Panc1 (cell line): ENCODE results near the gene ADCY9.
"Not testable (repeated sequence)": the region's sequence is repeated elsewhere in the genome, so short reads cannot be mapped to it uniquely, and the experiment has no call there.

Source experiments
- POLR2AphosphoS5 ChIP-seq: IDR thresholded peaks from 2 replicates; pipeline ENCODE4 v1.6.1; 2012; ENCODE audit warnings: mild to moderate bottlenecking, low read depth, low read length, moderate library complexity
- SIN3A ChIP-seq: IDR thresholded peaks from 2 replicates; pipeline ENCODE4 v1.6.1; 2012; ENCODE audit warnings: low read depth, mild to moderate bottlenecking, low read length, moderate library complexity, borderline replicate concordance; ENCODE audit not compliant: insufficient read depth
- TCF7L2 ChIP-seq: IDR thresholded peaks from 2 replicates; pipeline ENCODE4 v1.6.1; 2011; ENCODE audit warnings: mild to moderate bottlenecking, low read depth, low read length, inconsistent platforms
- TF ChIP-seq, protein P1 (sequence below): fragments of 450-650 bp; IDR thresholded peaks from 2 replicates; pipeline ENCODE4 v1.5.1; 2017; ENCODE audit warnings: mild to moderate bottlenecking
- TF ChIP-seq, protein P2 (sequence below), 2 experiments: IDR thresholded peaks; 2 replicates each; pipeline ENCODE4 v1.6.1; 2011 to 2012; ENCODE audit warnings: low read depth in 2 of 2, control low read depth in 1 of 2, low read length in 1 of 2, mild to moderate bottlenecking in 1 of 2, moderate library complexity in 1 of 2; ENCODE audit not compliant: insufficient read depth in 1 of 2

DNA sequence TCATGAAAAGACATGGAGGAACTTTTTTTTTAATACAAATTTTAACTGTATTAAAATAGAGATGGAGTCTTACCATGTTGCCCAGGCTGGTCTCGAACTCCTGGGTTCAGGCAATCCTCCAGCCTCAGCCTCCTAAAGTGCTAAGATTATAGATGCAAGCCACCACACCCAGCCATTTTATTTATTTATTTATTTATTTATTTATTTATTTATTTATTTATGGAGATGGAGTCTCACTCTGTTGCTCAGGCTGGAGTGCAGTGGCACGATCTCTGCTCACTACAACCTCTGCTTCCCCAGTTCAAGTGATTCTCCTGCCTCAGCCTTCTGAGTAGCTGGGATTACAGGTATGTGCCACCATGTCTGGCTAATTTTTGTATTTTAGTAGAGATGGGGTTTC lies 189.1 kb downstream of the ADCY9 start:
- TF ChIP-seq, protein P1, sequence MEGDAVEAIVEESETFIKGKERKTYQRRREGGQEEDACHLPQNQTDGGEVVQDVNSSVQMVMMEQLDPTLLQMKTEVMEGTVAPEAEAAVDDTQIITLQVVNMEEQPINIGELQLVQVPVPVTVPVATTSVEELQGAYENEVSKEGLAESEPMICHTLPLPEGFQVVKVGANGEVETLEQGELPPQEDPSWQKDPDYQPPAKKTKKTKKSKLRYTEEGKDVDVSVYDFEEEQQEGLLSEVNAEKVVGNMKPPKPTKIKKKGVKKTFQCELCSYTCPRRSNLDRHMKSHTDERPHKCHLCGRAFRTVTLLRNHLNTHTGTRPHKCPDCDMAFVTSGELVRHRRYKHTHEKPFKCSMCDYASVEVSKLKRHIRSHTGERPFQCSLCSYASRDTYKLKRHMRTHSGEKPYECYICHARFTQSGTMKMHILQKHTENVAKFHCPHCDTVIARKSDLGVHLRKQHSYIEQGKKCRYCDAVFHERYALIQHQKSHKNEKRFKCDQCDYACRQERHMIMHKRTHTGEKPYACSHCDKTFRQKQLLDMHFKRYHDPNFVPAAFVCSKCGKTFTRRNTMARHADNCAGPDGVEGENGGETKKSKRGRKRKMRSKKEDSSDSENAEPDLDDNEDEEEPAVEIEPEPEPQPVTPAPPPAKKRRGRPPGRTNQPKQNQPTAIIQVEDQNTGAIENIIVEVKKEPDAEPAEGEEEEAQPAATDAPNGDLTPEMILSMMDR, result not testable (repeated sequence)
- TF ChIP-seq TCF7L2, POLR2AphosphoS5, SIN3A: not testable (repeated sequence)
- TF ChIP-seq, protein P2, sequence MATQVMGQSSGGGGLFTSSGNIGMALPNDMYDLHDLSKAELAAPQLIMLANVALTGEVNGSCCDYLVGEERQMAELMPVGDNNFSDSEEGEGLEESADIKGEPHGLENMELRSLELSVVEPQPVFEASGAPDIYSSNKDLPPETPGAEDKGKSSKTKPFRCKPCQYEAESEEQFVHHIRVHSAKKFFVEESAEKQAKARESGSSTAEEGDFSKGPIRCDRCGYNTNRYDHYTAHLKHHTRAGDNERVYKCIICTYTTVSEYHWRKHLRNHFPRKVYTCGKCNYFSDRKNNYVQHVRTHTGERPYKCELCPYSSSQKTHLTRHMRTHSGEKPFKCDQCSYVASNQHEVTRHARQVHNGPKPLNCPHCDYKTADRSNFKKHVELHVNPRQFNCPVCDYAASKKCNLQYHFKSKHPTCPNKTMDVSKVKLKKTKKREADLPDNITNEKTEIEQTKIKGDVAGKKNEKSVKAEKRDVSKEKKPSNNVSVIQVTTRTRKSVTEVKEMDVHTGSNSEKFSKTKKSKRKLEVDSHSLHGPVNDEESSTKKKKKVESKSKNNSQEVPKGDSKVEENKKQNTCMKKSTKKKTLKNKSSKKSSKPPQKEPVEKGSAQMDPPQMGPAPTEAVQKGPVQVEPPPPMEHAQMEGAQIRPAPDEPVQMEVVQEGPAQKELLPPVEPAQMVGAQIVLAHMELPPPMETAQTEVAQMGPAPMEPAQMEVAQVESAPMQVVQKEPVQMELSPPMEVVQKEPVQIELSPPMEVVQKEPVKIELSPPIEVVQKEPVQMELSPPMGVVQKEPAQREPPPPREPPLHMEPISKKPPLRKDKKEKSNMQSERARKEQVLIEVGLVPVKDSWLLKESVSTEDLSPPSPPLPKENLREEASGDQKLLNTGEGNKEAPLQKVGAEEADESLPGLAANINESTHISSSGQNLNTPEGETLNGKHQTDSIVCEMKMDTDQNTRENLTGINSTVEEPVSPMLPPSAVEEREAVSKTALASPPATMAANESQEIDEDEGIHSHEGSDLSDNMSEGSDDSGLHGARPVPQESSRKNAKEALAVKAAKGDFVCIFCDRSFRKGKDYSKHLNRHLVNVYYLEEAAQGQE (IDR thresholded peaks at IDR 0.05; ENCODE audit: insufficient read depth in 1 of 2, low read depth in 2 of 2, low read length in 1 of 2), result not testable (repeated sequence)
